Putamen (tissue), 1 donor: ENCODE measurements around the gene LDAF1.
"Not testable (repeated sequence)": the region's sequence is repeated elsewhere in the genome, so short reads cannot be mapped to it uniquely, and the experiment has no call there.

Experiments used
- DNase-seq: peaks from one replicate; pipeline ENCODE4 v3.0.0-alpha.2; 2016; ENCODE audit warnings: low spot score

The LDAF1 gene

DNA sequence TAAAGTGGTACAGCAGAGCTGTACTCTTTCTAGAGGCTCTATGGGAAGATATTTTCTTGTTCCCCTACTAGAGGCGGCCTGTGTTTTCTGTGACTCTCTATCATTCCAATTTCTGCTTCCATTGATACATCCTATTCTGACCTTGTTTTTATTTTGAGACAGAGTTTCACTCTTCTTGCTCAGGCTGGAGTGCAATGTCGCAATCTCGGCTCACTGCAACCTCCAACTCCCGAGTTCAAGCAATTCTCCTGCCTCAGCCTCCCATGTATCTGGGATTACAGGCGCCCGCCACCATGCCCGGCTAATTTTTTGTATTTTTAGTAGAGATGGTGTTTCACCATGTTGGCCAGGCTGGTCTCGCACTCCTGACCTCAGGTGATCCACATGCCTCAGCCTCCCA lies 36.9 kb downstream of the LDAF1 start:
- not testable (repeated sequence) for DNase-seq

DNA sequence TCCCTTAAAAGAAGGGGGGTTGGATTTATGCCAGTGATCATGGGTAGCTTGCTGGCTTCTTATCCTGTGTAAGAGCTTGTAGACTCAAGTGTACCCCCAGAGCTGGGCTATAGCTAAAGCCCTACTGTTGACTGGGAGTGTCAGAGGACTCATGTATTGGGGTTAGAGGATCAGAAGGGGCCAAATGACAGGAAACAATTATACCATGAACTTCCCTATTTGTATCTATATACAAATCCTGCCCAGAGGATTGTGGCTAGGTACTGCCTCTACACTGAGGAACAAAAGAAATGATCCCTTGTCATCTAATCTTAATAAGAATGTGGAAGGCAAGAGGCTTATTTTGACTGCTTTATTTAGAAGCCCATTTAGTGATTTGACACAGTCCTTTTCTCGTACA lies 38.6 kb downstream of the LDAF1 start:
- no peak for DNase-seq

- DNase-seq, result no peak
These were observed 39.1 kb downstream of the LDAF1 start for GRCh38 chr16:21197621-21198020.

GRCh38 chr16:21199607-21200218 lies 41.2 kb downstream of the LDAF1 start:
- no peak for DNase-seq

GRCh38 chr16:21203155-21203797 lies 44.8 kb downstream of the LDAF1 start:
- no peak for DNase-seq

DNA sequence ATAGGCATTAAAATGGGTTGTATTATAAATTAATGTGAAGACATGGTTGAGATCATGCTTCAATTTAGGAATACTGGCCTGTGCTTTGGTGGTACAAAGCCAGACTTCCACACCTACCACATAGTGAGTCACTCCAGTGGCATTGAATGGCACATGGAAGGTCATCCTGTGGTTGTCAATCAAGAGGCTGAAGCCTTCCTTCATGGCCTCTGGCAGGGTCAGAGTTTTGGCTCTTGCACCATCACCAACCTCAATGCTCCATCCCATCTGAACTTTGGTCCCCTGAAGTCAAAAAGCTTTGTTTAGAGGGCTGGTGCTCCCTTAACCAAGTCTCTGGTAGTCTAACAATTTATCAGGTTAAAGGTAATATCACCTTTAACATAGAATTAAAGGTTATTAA lies 46.8 kb downstream of the LDAF1 start:
- DNase-seq, result no peak

DNA sequence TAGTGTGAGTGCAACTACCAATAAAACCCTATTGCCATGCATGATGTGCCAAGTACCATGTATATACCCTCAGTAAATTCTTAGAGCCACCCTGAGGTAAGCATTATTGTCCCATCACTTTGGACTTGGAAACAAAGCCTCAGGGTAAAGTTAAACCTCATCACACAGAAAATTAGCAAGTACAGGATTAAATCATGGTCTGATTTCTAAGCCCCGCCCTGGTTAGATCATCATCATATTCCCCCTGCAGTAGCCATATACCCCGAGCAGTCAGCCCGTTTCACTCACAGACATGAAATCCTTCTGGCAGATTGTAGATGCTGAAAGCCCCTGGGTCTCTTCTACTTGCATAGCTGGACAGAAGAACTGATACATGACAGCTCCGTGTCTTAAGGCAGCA lies 48.1 kb downstream of the LDAF1 start:
- DNase-seq, result no peak

- no peak for DNase-seq
These were observed 50.2 kb downstream of the LDAF1 start for GRCh38 chr16:21208446-21209230.

- no peak for DNase-seq
These were observed 53.0 kb downstream of the LDAF1 start, which contains the start of gene ZP2 for GRCh38 chr16:21211486-21211885. Gene ZP2 (minus strand): TSS chr16:21211574. CDS start chr16:21211547, 27 bp downstream.

DNA sequence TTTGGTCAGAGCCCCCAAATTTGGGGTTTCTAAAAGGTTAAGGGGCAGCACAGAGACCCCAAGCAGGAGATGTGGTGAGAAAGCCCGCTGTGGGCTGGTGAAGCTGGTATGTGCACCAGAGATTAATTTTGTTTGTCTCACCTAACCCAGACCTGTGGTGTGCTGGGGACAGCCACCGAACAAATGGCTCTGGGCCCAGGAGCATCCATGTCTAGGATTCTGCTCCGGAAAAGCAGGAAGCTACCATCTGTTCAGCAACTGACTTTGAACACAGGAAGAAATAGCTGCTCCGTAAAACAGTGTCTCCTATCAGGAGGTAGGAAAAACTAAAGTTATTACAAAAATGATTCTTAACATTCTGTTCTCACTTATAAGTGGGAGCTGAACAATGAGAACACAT lies 55.6 kb downstream of the LDAF1 start:
- DNase-seq, result no peak

- DNase-seq, result no peak
These were observed 58.6 kb downstream of the LDAF1 start for GRCh38 chr16:21217121-21217520.

GRCh38 chr16:21218153-21218552 lies 59.7 kb downstream of the LDAF1 start:
- DNase-seq, result peak; percentile 19

GRCh38 chr16:21219551-21219950 lies 61.1 kb downstream of the LDAF1 start:
- DNase-seq, result peak; percentile 47

- no peak for DNase-seq
These were observed 64.2 kb downstream of the LDAF1 start for GRCh38 chr16:21222495-21223337.

DNA sequence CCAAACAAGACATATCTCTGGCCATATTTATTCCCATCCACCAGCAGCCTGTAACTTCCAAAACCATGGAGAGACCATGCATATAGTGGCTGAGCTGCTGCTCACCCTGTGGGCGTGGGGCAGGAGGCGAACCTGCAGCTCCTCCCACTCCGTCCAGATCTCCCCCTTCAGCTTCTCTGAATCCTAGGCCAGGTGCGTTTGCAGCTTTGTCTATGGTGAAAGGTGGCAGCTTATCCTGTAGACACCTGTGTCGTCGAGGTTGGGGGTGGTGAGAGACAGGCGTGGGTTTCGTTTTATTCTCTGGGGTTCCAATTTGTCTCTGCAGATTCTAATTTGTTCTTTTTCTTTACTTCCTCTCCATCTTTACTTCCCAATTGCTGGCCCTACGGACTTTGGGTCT lies 65.3 kb downstream of the LDAF1 start:
- no peak for DNase-seq

- no peak for DNase-seq
These were observed 66.3 kb downstream of the LDAF1 start for GRCh38 chr16:21224800-21225199.

DNA sequence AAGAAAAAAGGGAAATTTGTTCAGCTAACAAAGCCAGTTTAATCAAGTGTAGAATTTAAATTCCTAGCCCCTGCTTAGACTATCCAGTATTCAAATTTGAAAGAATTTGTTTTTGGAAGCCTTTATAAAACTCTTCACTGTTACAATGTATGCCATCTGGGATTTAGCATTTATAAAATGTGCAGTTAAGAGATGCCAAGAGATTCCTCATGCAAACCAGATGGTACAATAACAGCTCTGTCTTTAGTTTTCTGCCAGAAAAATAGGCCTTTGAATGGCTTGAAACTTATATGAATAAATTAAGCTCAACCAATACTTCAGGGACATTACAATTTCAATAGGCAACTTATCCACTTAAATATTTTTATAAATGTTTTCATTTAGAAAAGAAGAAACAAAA lies 68.3 kb downstream of the LDAF1 start:
- no peak for DNase-seq

DNA sequence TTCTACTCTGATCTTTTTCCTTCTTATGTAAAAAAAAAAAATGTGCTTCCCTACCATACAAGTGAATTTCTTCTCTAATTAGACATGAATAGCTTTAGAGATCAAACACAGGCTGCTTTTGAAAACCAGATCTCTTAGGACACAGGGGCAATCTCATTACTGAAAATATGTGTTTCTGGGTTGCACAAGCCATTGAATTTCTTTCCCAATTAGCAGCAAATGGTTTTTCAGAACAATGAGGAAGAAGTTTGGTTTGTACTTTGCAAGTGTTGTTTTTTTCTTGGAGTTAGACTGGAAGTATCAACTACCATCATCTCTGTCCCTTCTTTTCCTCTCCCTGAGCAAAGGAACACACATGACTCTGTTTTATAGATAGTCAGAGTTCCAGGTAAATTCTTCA lies 69.4 kb downstream of the LDAF1 start:
- DNase-seq, result peak; percentile 1

- no peak for DNase-seq
These were observed 69.9 kb downstream of the LDAF1 start for GRCh38 chr16:21228361-21228872.
